Uterus (tissue), 4 donors: Measurements from ENCODE around the gene SLC43A3. TPM values are rescaled to one million over a fixed set of nuclear protein-coding genes. Genes with fewer than 3 reads are reported as not detected.

Experiments
- DNase-seq, 2 donors: peaks; one replicate each; pipeline ENCODE4 v3.0.0-alpha.2; 2019 to 2020
- H3K27ac ChIP-seq, 2 donors: fragments of 200-600 bp; sonication (generic); 1 replicate in 1 of 2; 2 replicates in 1 of 2; pipeline ENCODE4 v1.5.1; 2016 to 2018
- H3K27me3 ChIP-seq, 2 donors: fragments of 200-600 bp; sonication (generic); one replicate each; pipeline ENCODE4 v1.5.1; 2018 to 2019; ENCODE audit warnings: control low read depth in 1 of 2
- H3K36me3 ChIP-seq, 2 donors: fragments of 200-600 bp; sonication (generic); one replicate each; pipeline ENCODE4 v1.5.1; 2019; ENCODE audit warnings: control low read depth in 1 of 2
- H3K4me1 ChIP-seq, 2 donors: fragments of 200-600 bp; sonication (generic); one replicate each; pipeline ENCODE4 v1.5.1; 2018 to 2019; ENCODE audit warnings: control low read depth in 1 of 2
- H3K4me3 ChIP-seq, 2 donors: fragments of 200-600 bp; sonication (generic); 1 replicate in 1 of 2; 2 replicates in 1 of 2; pipeline ENCODE4 v1.5.1; 2018 to 2019; ENCODE audit warnings: mild to moderate bottlenecking in 1 of 2
- H3K9me3 ChIP-seq, 2 donors: fragments of 200-600 bp; sonication (generic); one replicate each; pipeline ENCODE4 v1.5.1; 2019; ENCODE audit warnings: control low read depth in 1 of 2
- CTCF ChIP-seq, 4 experiments: fragments of 200-600 bp in 2 of 4; fragments of 450-650 bp in 2 of 4; sonication (generic) in 2 of 4; IDR thresholded peaks; one replicate each; pipeline ENCODE4 v1.5.1; 2016 to 2019; ENCODE audit warnings: antibody characterized with exemption in 4 of 4, mild to moderate bottlenecking in 2 of 4, moderate library complexity in 1 of 4
- POLR2A ChIP-seq, 2 donors: fragments of 450-650 bp; IDR thresholded peaks; one replicate each; pipeline ENCODE4 v1.6.1; 2016; ENCODE audit warnings: antibody characterized with exemption in 2 of 2, mild to moderate bottlenecking in 1 of 2, moderate library complexity in 1 of 2
- intact Hi-C: fragments of 100-400 bp; cut with DNase I; formaldehyde crosslinking; loops from one replicate; pipeline ENCODE4 v1.15.1; 2023; ENCODE audit warnings: low total_unique reads
- small RNA-seq: library from RNA; depleted of rRNA; stranded (forward); fragments of <200 nt; gene quantifications from one replicate; pipeline ENCODE3, GENCODE V24; 2016
- total RNA-seq, 4 donors: library from RNA; depleted of rRNA in 3 of 4; stranded (reverse); fragments of >200 nt in 3 of 4; gene quantifications; one replicate each; pipeline versions ENCODE4 v1.1.0 to v1.2.4, GENCODE V29; 2014 to 2023
- donor health status: DM: yes; HTN: yes; CAD: no.

Gene SLC43A3
- total RNA-seq, 4 donors from 2014 or later, result 44.1 to 333 (median 102) TPM

GRCh38 chr11:57357856-57358255 lies 69.1 kb downstream of the SLC43A3 start:
- H3K27ac ChIP-seq, result peak overlapping the region in 1 of 2 donors; percentile 17
- no peak for DNase-seq

GRCh38 chr11:57357310-57357709 lies 69.6 kb downstream of the SLC43A3 start:
- intact Hi-C loops, result no loop called here
- DNase-seq, result no peak
- H3K4me1 ChIP-seq, result no peaks in the 10 kb centered on the region
- H3K27me3 ChIP-seq, result no peaks in the 10 kb centered on the region
- no peak overlapping the region for H3K4me3 ChIP-seq
- TF ChIP-seq POLR2A (IDR thresholded peaks at IDR 0.05) (no peak), CTCF (IDR thresholded peaks at IDR 0.05) (no peak)
- no peaks in the 10 kb centered on the region for H3K9me3 ChIP-seq
- peak overlapping the region in 1 of 2 donors; percentile 17 for H3K27ac ChIP-seq
- no peaks in the 10 kb centered on the region for H3K36me3 ChIP-seq

More at GRCh38 chr11:57357856-57358255, 69.1 kb downstream of the SLC43A3 start:
- TF ChIP-seq POLR2A (IDR thresholded peaks at IDR 0.05) (no peak), CTCF (IDR thresholded peaks at IDR 0.05) (no peak)
- H3K4me1 ChIP-seq, result no peaks in the 10 kb centered on the region
- intact Hi-C loops, result no loop called here
- no peaks in the 10 kb centered on the region for H3K36me3 ChIP-seq
- H3K4me3 ChIP-seq, result no peak overlapping the region
- no peaks in the 10 kb centered on the region for H3K9me3 ChIP-seq
- no peaks in the 10 kb centered on the region for H3K27me3 ChIP-seq

Small RNA genes lying within 50 kb of the gene (small RNA-seq; reads per million reads assigned to genes)
- gene RNA5SP341, result not detected

Other genes starting within 250 kb of the SLC43A3 start
- gene LRRC55, start 245.2 kb downstream of the SLC43A3 start, total RNA-seq, result 1 to 10 TPM in 1 of 4 donors, under 1 TPM in 1, not detected in 2; 0.26 to 2.1 TPM
- 100 to 1,000 TPM in 1 of 4 donors, under 1 TPM in 1, not detected in 2; 0.58 to 112 TPM for gene APLNR, start 189.9 kb downstream of the SLC43A3 start, total RNA-seq
- gene TNKS1BP1, start 102.2 kb downstream of the SLC43A3 start, total RNA-seq, result 100 to 1,000 TPM in 1 of 4 donors, 10 to 100 TPM in 3; 22.5 to 269 (median 70.8) TPM
- gene SSRP1, start 91.2 kb downstream of the SLC43A3 start, total RNA-seq, result 100 to 1,000 TPM in 1 of 4 donors, 10 to 100 TPM in 3; 29.4 to 115 (median 75.3) TPM
- under 1 TPM in 1 of 4 donors, not detected in 3; 0.69 TPM for gene P2RX3, start 88.8 kb downstream of the SLC43A3 start, total RNA-seq
- not detected for gene PRG3, start 46.0 kb downstream of the SLC43A3 start, total RNA-seq
- gene PRG2, start 36.5 kb downstream of the SLC43A3 start, total RNA-seq, result under 1 TPM in 1 of 4 donors, not detected in 3; 0.21 TPM
- gene RTN4RL2, start 33.4 kb upstream of the SLC43A3 start, total RNA-seq, result 1 to 10 TPM in 1 of 4 donors, not detected in 3; 1.7 TPM
- gene SLC43A1, start 88.6 kb upstream of the SLC43A3 start, total RNA-seq, result 10 to 100 TPM; 13.1 to 48.4 (median 22.5) TPM
- gene TIMM10, start 103.6 kb upstream of the SLC43A3 start, total RNA-seq, result 10 to 100 TPM in 3 of 4 donors, 1 to 10 TPM in 1; 7.7 to 47.4 (median 19.6) TPM
- not detected for gene SMTNL1, start 110.5 kb upstream of the SLC43A3 start, total RNA-seq
- 10 to 100 TPM; 28.3 to 87.9 (median 84.2) TPM for gene UBE2L6, start 140.6 kb upstream of the SLC43A3 start, total RNA-seq
- 100 to 1,000 TPM in 3 of 4 donors, 10 to 100 TPM in 1; 39.3 to 742 (median 362) TPM for gene SERPING1, start 170.6 kb upstream of the SLC43A3 start, total RNA-seq
- 1 to 10 TPM in 3 of 4 donors, under 1 TPM in 1; 0.26 to 7.6 (median 2.7) TPM for gene YPEL4, start 222.8 kb upstream of the SLC43A3 start, total RNA-seq
- gene CLP1, start 230.6 kb upstream of the SLC43A3 start, total RNA-seq, result 10 to 100 TPM in 2 of 4 donors, 1 to 10 TPM in 2; 3.1 to 24.4 (median 12.2) TPM
- 10 to 100 TPM; 27.2 to 50.6 (median 34.6) TPM for gene ZDHHC5, start 241.0 kb upstream of the SLC43A3 start, total RNA-seq